Neural cell (in vitro differentiated cells): ENCODE measurements around the gene NT5DC3.

ENCODE experiments used
- CTCF ChIP-seq: fragments of 450-650 bp; IDR thresholded peaks from 2 replicates; pipeline ENCODE4 v1.5.1; 2014; ENCODE audit warnings: antibody characterized with exemption, mild to moderate bottlenecking, moderate library complexity; ENCODE audit not compliant: poor library complexity, severe bottlenecking
- EZH2 ChIP-seq: fragments of 200-600, 300-800 bp; shearing (Covaris generic), sonication (generic); IDR thresholded peaks from 2 replicates; pipeline ENCODE4 v1.6.1; 2014; ENCODE audit warnings: antibody characterized with exemption, low read length, borderline replicate concordance, mild to moderate bottlenecking; ENCODE audit not compliant: insufficient read depth, poor library complexity, severe bottlenecking
- RAD21 ChIP-seq: fragments of 450-650 bp; conservative IDR thresholded peaks from 2 replicates; pipeline ENCODE4 v1.6.1; 2014; ENCODE audit warnings: antibody characterized with exemption, mild to moderate bottlenecking, moderate library complexity
- REST ChIP-seq: IDR thresholded peaks from 2 replicates; pipeline ENCODE4 v1.6.1; 2012; ENCODE audit warnings: borderline replicate concordance

DNA sequence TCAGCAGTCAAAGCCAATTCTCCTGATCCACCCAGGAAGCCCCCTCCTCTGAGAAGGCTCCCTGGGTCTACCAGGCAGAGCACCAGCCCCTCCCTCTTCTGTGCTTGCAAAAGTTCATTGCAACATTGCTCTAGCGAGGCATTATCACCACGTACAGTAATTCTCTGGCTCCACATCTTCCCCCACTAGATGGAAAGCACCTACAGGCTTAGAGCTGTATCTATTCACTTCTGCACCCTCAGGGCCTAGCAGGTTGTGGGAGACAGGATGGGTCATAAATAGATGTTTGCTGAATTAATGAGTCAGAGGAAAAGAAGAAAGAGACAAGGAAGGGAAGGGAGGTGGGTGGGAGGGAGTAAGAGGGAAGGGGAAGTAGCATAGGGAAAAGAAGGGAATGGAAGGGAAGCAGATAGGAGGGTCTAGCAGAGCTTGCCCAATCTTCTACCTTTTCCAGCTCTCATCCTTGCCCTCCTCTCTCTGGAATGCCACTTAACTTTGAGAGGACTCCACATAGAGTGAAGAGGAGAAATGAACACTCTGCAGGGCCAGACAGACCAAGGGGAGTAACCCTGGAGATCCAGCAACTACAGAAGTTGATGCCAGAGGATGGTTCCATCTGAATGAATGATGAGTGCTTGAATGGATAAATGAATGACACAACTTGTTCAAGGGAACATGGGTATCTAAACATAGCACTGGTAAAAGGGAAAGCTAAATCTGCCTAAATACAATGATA is 42.0 kb upstream of the NT5DC3 start:
- TF ChIP-seq REST (no peak), CTCF (no peak), EZH2 (no peak), RAD21 (no peak)
